ENCODE results near the gene VTN.

Gene VTN

DNA sequence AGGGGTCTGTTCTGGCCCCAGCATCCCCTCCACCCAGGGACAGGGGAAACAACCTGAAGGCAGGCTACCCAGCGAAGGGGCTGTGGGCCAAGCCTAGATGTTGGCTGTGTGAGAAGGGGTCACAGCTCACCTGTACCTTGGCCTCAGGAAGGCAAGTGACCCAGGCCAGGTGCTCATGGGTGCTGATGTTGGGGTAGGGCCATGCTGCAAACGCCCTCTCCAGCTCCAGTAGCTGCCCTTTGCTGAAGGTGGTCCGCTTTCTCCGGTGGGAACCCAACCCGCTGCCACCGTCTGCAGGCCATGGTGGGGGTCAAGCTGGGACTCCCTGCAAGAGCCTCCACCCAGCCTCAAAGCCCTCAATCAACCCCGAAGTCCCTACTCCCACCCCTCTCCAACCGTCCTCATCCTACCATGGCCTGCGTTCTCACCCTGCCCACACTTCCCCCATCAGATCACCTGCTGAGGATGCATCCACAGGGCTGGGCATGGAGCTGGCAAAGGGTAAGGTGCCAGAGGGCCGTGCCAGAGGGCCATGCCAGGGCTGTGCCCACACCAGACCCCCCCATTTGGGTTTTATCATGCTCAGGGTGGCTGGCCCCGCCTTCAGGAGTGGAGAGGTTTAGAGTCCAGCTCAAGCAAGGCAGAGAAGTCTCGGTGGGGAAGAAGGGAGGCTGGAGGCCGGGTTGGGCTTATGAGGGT, 5.3 kb downstream of the VTN start, which contains the start of gene SEBOX:
TSS of gene SEBOX (minus strand) at position 535 of the 699 bp plus-strand sequence. CDS start at position 487, 48 bp downstream.
- Mint-ChIP-seq H3K27me3 (ENCODE audit: low read depth) (no peaks in the 10 kb centered on the region), H3K4me3 (no peak within 1 kb of the TSS), H3K9me3 (no peaks in the 10 kb centered on the region), H3K27ac (no peak within 1 kb of the TSS), H3K4me1 (no peaks in the 10 kb centered on the region), H3K36me3 (ENCODE audit: low read depth) (peaks cover 20% of the 10 kb centered on the region)
- TF ChIP-seq, protein P1, sequence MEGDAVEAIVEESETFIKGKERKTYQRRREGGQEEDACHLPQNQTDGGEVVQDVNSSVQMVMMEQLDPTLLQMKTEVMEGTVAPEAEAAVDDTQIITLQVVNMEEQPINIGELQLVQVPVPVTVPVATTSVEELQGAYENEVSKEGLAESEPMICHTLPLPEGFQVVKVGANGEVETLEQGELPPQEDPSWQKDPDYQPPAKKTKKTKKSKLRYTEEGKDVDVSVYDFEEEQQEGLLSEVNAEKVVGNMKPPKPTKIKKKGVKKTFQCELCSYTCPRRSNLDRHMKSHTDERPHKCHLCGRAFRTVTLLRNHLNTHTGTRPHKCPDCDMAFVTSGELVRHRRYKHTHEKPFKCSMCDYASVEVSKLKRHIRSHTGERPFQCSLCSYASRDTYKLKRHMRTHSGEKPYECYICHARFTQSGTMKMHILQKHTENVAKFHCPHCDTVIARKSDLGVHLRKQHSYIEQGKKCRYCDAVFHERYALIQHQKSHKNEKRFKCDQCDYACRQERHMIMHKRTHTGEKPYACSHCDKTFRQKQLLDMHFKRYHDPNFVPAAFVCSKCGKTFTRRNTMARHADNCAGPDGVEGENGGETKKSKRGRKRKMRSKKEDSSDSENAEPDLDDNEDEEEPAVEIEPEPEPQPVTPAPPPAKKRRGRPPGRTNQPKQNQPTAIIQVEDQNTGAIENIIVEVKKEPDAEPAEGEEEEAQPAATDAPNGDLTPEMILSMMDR (IDR thresholded peaks at IDR 0.05; ENCODE audit: unreplicated experiment in 3 of 3) = no peak

DNA sequence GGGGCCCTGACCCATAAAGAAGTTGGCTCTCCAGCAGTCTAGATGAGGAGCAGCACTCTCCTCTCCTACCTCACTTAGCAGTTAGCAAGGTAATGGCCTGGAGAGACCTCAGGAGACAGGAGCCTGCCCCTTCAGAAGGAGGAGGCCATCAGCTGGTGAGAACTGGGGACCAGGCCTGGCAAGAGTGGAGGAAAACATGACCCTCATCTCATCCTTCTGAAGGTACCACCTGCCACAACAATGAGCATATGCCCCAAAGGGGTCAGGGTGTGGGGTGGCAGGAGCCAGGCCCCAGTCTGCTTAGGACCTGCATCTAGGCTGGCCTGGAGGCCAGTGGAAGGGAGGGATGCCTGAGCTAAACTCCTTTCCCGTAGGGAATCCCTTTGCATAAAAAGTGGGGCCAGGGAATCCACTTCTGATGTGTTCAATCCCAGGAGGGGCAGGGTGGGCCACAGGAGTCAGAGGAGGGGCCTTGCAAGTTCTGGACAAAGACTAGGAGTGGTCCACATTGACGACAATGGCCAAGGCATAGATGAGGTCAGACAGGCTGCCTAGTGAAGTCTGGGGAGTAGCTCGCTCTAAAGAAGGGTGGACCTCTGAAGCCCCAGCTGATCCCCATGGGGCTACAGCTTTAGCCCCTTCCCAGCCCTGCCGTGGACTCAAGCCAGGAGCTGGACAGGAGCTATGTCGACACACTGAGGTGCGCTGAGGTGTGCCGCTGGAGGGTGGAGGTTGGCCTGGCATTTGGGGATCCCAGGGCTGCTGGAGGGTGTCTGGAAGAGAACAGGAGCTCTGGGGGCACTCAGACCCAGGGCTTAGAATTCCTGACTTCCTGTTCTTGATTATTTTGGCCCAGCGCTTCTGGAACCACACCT, 6.1 kb downstream of the VTN start:
- no peak overlapping the region for H3K4me3 Mint-ChIP-seq

DNA sequence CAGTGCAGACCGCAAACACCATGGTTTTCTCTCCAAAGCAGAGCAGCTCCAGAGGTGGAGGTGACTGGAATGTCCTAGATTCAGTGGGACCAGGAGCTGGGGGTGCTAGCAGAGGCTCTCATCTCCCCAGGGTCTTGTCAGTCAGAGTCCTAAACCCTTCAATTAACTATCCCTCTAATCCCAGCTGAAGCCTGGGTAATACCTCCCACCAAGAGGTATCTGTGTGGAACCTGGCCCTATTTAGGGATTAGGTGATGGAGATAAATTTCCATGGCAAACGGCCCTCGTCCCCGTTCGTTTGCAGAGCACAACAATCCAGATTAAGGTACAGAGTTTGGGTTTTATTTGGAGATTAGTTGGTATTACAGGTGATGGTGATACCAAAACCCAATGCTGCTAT, 6.9 kb downstream of the VTN start:
- Mint-ChIP-seq H3K27me3 (ENCODE audit: low read depth) (no peaks in the 10 kb centered on the region), H3K4me1 (peaks cover 3% of the 10 kb centered on the region), H3K4me3 (no peak overlapping the region), H3K27ac (no peak overlapping the region), H3K36me3 (ENCODE audit: low read depth) (peaks cover 26% of the 10 kb centered on the region), H3K9me3 (no peaks in the 10 kb centered on the region)
- TF ChIP-seq, protein P1 (IDR thresholded peaks at IDR 0.05; ENCODE audit: unreplicated experiment in 3 of 3) = no peak

More for the DNA sequence above, 6.1 kb downstream of the VTN start:
- no peaks in the 10 kb centered on the region for H3K27me3 Mint-ChIP-seq (ENCODE audit: low read depth)
- no peak overlapping the region for H3K27ac Mint-ChIP-seq
- H3K9me3 Mint-ChIP-seq = no peaks in the 10 kb centered on the region
- H3K4me1 Mint-ChIP-seq = no peaks in the 10 kb centered on the region
- TF ChIP-seq, protein P1 (IDR thresholded peaks at IDR 0.05; ENCODE audit: unreplicated experiment in 3 of 3) = no peak
- H3K36me3 Mint-ChIP-seq (ENCODE audit: low read depth) = peaks cover 24% of the 10 kb centered on the region

DNA sequence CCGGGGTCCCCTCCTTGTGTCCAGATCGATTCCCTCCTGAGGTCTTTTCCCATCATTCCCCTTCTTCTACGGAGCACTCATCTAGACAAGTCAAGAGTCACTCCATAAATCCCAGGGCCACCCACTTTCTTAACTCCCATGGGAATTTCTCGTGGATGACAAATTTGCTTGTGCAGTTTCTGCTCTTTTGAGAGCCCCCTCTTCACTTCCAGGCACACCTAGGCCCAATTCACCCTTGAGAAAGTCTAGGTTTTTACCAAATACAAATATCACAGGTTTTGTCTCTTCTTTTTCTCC, 12.3 kb downstream of the VTN start:
- peak overlapping the region; percentile 92 to 97 (median 93) for H3K4me3 Mint-ChIP-seq
- TF ChIP-seq, protein P1 (IDR thresholded peaks at IDR 0.05; ENCODE audit: unreplicated experiment in 3 of 3) = no peak
- no peaks in the 10 kb centered on the region for H3K9me3 Mint-ChIP-seq
- H3K27ac Mint-ChIP-seq = peak overlapping the region; percentile 48 to 84 (median 74)
- no peaks in the 10 kb centered on the region for H3K27me3 Mint-ChIP-seq (ENCODE audit: low read depth)
- H3K4me1 Mint-ChIP-seq = peaks cover 25% of the 10 kb centered on the region
- H3K36me3 Mint-ChIP-seq (ENCODE audit: low read depth) = peaks cover 49% of the 10 kb centered on the region

DNA sequence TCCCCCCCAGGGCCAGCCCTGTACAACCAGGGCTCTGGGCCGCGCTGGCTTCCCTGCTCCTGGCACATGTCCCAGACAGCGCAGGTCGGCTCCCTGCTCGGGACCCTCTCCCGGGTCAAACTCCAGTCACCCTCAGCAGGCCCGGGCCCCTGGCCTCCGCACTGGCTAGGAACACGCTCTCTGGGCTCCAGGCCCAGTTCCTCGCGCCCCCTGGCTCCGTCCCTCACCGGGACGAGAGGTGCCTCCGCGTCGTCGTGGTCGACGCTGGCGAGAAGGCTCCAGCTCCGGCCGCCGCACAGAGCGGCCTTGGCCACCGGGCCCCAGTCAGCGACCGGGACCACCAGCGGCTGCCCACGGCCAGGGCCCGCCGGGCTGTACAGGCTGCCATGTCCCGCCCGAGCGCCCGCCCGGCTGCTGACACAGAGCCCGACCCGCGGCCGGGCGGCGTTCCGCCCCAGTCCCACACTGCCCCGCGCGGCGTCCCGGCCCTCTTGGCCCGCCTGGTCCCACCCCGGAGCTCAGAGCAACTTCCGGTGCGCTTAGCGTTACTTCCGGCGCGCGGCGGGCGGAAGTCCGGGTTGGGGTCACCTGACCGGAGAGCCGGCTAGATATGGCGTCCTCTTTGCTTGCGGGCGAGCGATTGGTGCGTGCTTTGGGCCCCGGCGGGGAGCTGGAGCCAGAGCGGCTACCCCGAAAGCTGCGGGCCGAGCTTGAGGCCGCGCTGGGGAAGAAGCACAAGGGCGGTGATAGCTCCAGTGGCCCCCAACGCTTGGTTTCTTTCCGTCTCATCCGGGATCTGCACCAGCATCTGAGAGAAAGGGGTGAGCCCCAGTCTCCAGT, 12.8 kb downstream of the VTN start, which contains the start of gene POLDIP2:
TSS of gene POLDIP2 (minus strand) at position 467 of the 840 bp plus-strand sequence. CDS start at position 388, 79 bp downstream.
- Mint-ChIP-seq H3K27ac (peak within 1 kb of the TSS; percentile 70 to 84 (median 74)), H3K27me3 (ENCODE audit: low read depth) (no peaks in the 10 kb centered on the region), H3K9me3 (no peaks in the 10 kb centered on the region), H3K36me3 (ENCODE audit: low read depth) (peaks cover 51% of the 10 kb centered on the region), H3K4me1 (peaks cover 25% of the 10 kb centered on the region), H3K4me3 (peak within 1 kb of the TSS; percentile 92 to 97 (median 93))
- TF ChIP-seq, protein P1 (IDR thresholded peaks at IDR 0.05; ENCODE audit: unreplicated experiment in 3 of 3) = no peak
